HG03342 (cell line): ENCODE results near the gene SRCIN1.
"Not testable (repeated sequence)": the region's sequence is repeated elsewhere in the genome, so short reads cannot be mapped to it uniquely, and the experiment has no call there.

Source experiments
- ATAC-seq: cut with Tn5 transposase; IDR thresholded peaks from one replicate; pipeline ENCODE4 v1.9.1; 2021; ENCODE audit warnings: mild to moderate bottlenecking, moderate library complexity; ENCODE audit not compliant: unreplicated experiment

Gene SRCIN1

GRCh38 chr17:38511150-38512108 lies 94.3 kb downstream of the SRCIN1 start:
- ATAC-seq, result no peak

- ATAC-seq, result no peak
Observed at GRCh38 chr17:38510421-38511149, 95.2 kb downstream of the SRCIN1 start.

GRCh38 chr17:38509772-38510420 lies 95.9 kb downstream of the SRCIN1 start:
- ATAC-seq, result no peak

GRCh38 chr17:38508954-38509771 lies 96.6 kb downstream of the SRCIN1 start:
- ATAC-seq, result no peak

- no peak for ATAC-seq
Observed at GRCh38 chr17:38508570-38508950, 97.2 kb downstream of the SRCIN1 start.

- no peak for ATAC-seq
Observed at GRCh38 chr17:38507921-38508569, 97.7 kb downstream of the SRCIN1 start.

GRCh38 chr17:38507436-38507835 lies 98.3 kb downstream of the SRCIN1 start:
- no peak for ATAC-seq

GRCh38 chr17:38504216-38504615 lies 101.5 kb downstream of the SRCIN1 start:
- no peak for ATAC-seq

- ATAC-seq, result not testable (repeated sequence)
Observed at GRCh38 chr17:38503286-38503913, 102.4 kb downstream of the SRCIN1 start.

- ATAC-seq, result not testable (repeated sequence)
Observed at GRCh38 chr17:38501718-38502117, 104.0 kb downstream of the SRCIN1 start.

GRCh38 chr17:38499230-38499629 lies 106.5 kb downstream of the SRCIN1 start:
- ATAC-seq, result not testable (repeated sequence)

GRCh38 chr17:38498353-38498752 lies 107.4 kb downstream of the SRCIN1 start:
- no peak for ATAC-seq

- ATAC-seq, result not testable (repeated sequence)
Observed at GRCh38 chr17:38497656-38498055, 108.1 kb downstream of the SRCIN1 start.

- not testable (repeated sequence) for ATAC-seq
Observed at GRCh38 chr17:38494152-38494551, 111.6 kb downstream of the SRCIN1 start.

- not testable (repeated sequence) for ATAC-seq
Observed at GRCh38 chr17:38492067-38493040, 113.4 kb downstream of the SRCIN1 start.

- not testable (repeated sequence) for ATAC-seq
Observed at GRCh38 chr17:38491346-38492066, 114.2 kb downstream of the SRCIN1 start.

GRCh38 chr17:38489774-38490173 lies 116.0 kb downstream of the SRCIN1 start:
- not testable (repeated sequence) for ATAC-seq
